GM12878 (cell line): ENCODE data around the gene MYCBPAP. TPM values are rescaled to one million over a fixed set of nuclear protein-coding genes. Genes with fewer than 3 reads are reported as not detected.

Experiments used
- ATAC-seq: fragments of 200-7000 bp; cut with Tn5 transposase; 3 replicates; pipeline ENCODE4 v1.9.1; 2020; ENCODE audit warnings: mild to moderate bottlenecking, moderate library complexity
- BruUV-seq: library from RNA; stranded (reverse); fragments of 400-500 nt; replicated peaks from 2 replicates; lab custom pipeline; 2021; lab: Mats Ljungman, UMichigan
- CTCF ChIA-PET: fragments of 300-600 bp; sonication (Branson Sonifier 250); formaldehyde crosslinking; extraction: SDS; loops from one replicate; lab custom pipeline; 2021; ENCODE audit warnings: inconsistent platforms; lab: Yijun Ruan, JAX
- POLR2A ChIA-PET: fragments of 350-600 bp; formaldehyde crosslinking; extraction: SDS; loops from one replicate; lab custom pipeline; 2021; ENCODE audit warnings: inconsistent platforms; lab: Charles Lee
- RAD21 ChIA-PET: fragments of 300-600 bp; sonication (Branson Sonifier 250); formaldehyde crosslinking; loops from one replicate; lab custom pipeline; 2023; ENCODE audit warnings: antibody characterized with exemption; ENCODE audit not compliant: unreplicated experiment; lab: Charles Lee
- SMC1A ChIA-PET: fragments of 300-600 bp; sonication (Branson Sonifier 250); formaldehyde crosslinking; loops from one replicate; lab custom pipeline; 2023; ENCODE audit not compliant: unreplicated experiment, uncharacterized antibody; lab: Charles Lee
- DNase-seq: peaks from one replicate; pipeline ENCODE4 v3.0.0-alpha.2; 2011; ENCODE audit warnings: low read depth, low spot score
- FAIRE-seq: peaks from 3 replicates; lab custom pipeline; 2011; peaks lifted over from hg19 to GRCh38; lab: Jason Lieb, UNC
- H2AFZ ChIP-seq: 2 replicates; pipeline ENCODE4 v1.6.0; 2011; ENCODE audit warnings: low read depth, low read length, control low read depth; ENCODE audit not compliant: control insufficient read depth
- H3K27ac ChIP-seq: 2 replicates; pipeline ENCODE4 v1.5.1; 2011; ENCODE audit warnings: control low read depth; ENCODE audit not compliant: control insufficient read depth, insufficient read depth
- H3K27me3 ChIP-seq, 2 experiments: replicated peaks in 1 of 2; 2 replicates each; pipeline versions ENCODE4 v1.6.0 to v1.6.1; 2011; ENCODE audit warnings: low read length in 1 of 2; ENCODE audit not compliant: control insufficient read depth in 2 of 2, insufficient read depth in 2 of 2
- H3K36me3 ChIP-seq, 2 experiments: 2 replicates each; pipeline ENCODE4 v1.5.1; 2011; ENCODE audit warnings: low read length in 1 of 2; ENCODE audit not compliant: control insufficient read depth in 2 of 2, insufficient read depth in 2 of 2
- H3K4me1 ChIP-seq: 2 replicates; pipeline ENCODE4 v1.6.1; 2011; ENCODE audit warnings: mild to moderate bottlenecking, low read length, moderate library complexity, mixed read lengths; ENCODE audit not compliant: control insufficient read depth, insufficient read depth
- H3K4me2 ChIP-seq: 2 replicates; pipeline ENCODE4 v1.6.0; 2011; ENCODE audit warnings: control low read depth; ENCODE audit not compliant: control insufficient read depth, insufficient read depth
- H3K4me3 ChIP-seq: fragments of 200-600 bp; sonication (generic); 2 replicates; pipeline ENCODE4 v1.5.1; 2016
- H3K79me2 ChIP-seq: 2 replicates; pipeline ENCODE4 v1.6.0; 2011; ENCODE audit warnings: low read length; ENCODE audit not compliant: control insufficient read depth, insufficient read depth
- H3K9ac ChIP-seq: 2 replicates; pipeline ENCODE4 v1.8.0; 2011; ENCODE audit warnings: low read length, control low read depth, mixed read lengths; ENCODE audit not compliant: control insufficient read depth, insufficient read depth
- H3K9me3 ChIP-seq: replicated peaks from 3 replicates; pipeline ENCODE4 v1.5.1; 2011; ENCODE audit warnings: mild to moderate bottlenecking, low read length; ENCODE audit not compliant: control insufficient read depth, insufficient read depth
- H4K20me1 ChIP-seq: 2 replicates; pipeline ENCODE4 v1.6.0; 2011; ENCODE audit not compliant: control insufficient read depth, insufficient read depth
- BCL11A ChIP-seq: IDR thresholded peaks from 2 replicates; pipeline ENCODE4 v1.6.1; 2011; ENCODE audit warnings: low read depth, low read length
- CBFB ChIP-seq: IDR thresholded peaks from 2 replicates; pipeline ENCODE4 v1.6.1; 2016; ENCODE audit warnings: antibody characterized with exemption, low read depth
- CBX3 ChIP-seq: fragments of 200-600 bp; sonication (generic); IDR thresholded peaks from 2 replicates; pipeline ENCODE4 v1.6.1; 2016; ENCODE audit warnings: low read depth, borderline replicate concordance
- CHD1 ChIP-seq: IDR thresholded peaks from 2 replicates; pipeline ENCODE4 v1.6.1; 2012; ENCODE audit warnings: low read depth, low read length, improper control_type of control experiment
- E2F8 ChIP-seq: fragments of 450-650 bp; IDR thresholded peaks from 2 replicates; pipeline ENCODE4 v1.6.1; 2018; ENCODE audit warnings: mild to moderate bottlenecking, low read depth, moderate library complexity; ENCODE audit not compliant: partially characterized antibody
- KLF5 ChIP-seq: fragments of 450-650 bp; IDR thresholded peaks from 2 replicates; pipeline ENCODE4 v1.6.1; 2014; ENCODE audit warnings: mild to moderate bottlenecking; ENCODE audit not compliant: partially characterized antibody
- MTA2 ChIP-seq: fragments of 450-650 bp; IDR thresholded peaks from 2 replicates; pipeline ENCODE4 v1.6.1; 2016; ENCODE audit warnings: low read depth, mild to moderate bottlenecking, moderate library complexity
- PKNOX1 ChIP-seq: fragments of 450-650 bp; IDR thresholded peaks from 2 replicates; pipeline ENCODE4 v1.6.1; 2016; ENCODE audit warnings: mild to moderate bottlenecking
- POLR2AphosphoS2 ChIP-seq: IDR thresholded peaks from 2 replicates; pipeline ENCODE4 v1.6.1; 2011; ENCODE audit warnings: low read depth, mild to moderate bottlenecking, low read length, improper control_type of control experiment, moderate library complexity
- POU2F2 ChIP-seq: IDR thresholded peaks from 3 replicates; pipeline ENCODE4 v1.6.1; 2011; ENCODE audit warnings: low read depth, mild to moderate bottlenecking, low read length, borderline replicate concordance
- RELB ChIP-seq: fragments of 450-650 bp; IDR thresholded peaks from 2 replicates; pipeline ENCODE4 v1.6.1; 2017; ENCODE audit warnings: low read depth, mild to moderate bottlenecking, moderate library complexity
- RUNX3 ChIP-seq: IDR thresholded peaks from 2 replicates; pipeline ENCODE4 v1.6.1; 2012; ENCODE audit warnings: low read length, inconsistent platforms
- SMARCA5 ChIP-seq: fragments of 450-650 bp; IDR thresholded peaks from 2 replicates; pipeline ENCODE4 v1.6.1; 2017; ENCODE audit warnings: mild to moderate bottlenecking
- WGBS: methylation state at CpG from one replicate; pipeline ENCODE4 v1.1.6; 2016; ENCODE audit warnings: low lambda C conversion rate; ENCODE audit not compliant: insufficient replicate concordance, insufficient coverage; ENCODE audit errors: missing lambda C conversion rate; 5-methylcytosine and 5-hydroxymethylcytosine counted together
- in situ Hi-C: fragments of 300-500 bp; cut with MboI; formaldehyde crosslinking; loops from 9 replicates; pipeline ENCODE4 v1.14.3; 2018; ENCODE audit warnings: mixed read lengths
- intact Hi-C: fragments of 100-400 bp; cut with micrococcal nuclease; formaldehyde crosslinking; loops from one replicate; pipeline ENCODE4 v1.14.2; 2022; ENCODE audit not compliant: unreplicated experiment
- polyA plus RNA-seq, 11 experiments: library from polyadenylated mRNA; depleted of rRNA in 4 of 11; unstranded in 6 of 11; stranded (reverse) in 5 of 11; fragments of >200 nt; fragmentation: Nextera tagmentation in 4 of 11; fragmentation: Illumina TruSeq in 1 of 11; extraction: Ambion mirVana in 4 of 11; extraction: Trizol in 1 of 11; gene quantifications; 1 replicate in 1 of 11; 2 replicates in 10 of 11; pipeline versions ENCODE4 v1.2.1 to v1.2.3, GENCODE V29; 2011 to 2016; ENCODE audit warnings: inconsistent platforms in 2 of 11, missing spikeins in 2 of 11, low read depth in 1 of 11
- total RNA-seq, 4 experiments: library from RNA; depleted of rRNA in 3 of 4; stranded (reverse); fragments of >200 nt in 3 of 4; fragmentation: Illumina TruSeq in 1 of 4; extraction: Trizol in 1 of 4; gene quantifications; 2 replicates each; pipeline versions ENCODE4 v1.2.1 to v1.2.3, GENCODE V29; 2013 to 2021

MYCBPAP gene
- total and polyA plus RNA-seq, 10 of the 15 experiments (the other 5 are each of a cell fraction or from before 2014, with no cell fraction given) = 0.23 to 2.7 (median 1.5) TPM

- no peaks in the 10 kb centered on the region for H3K79me2 ChIP-seq
- ChIA-PET SMC1A (interaction anchor here (1.6 kb wide), 1 partner anchor 49 kb away, joined by 6 read pairs; no protein-coding TSS in a partner anchor), POLR2A (no interaction called here)
- no peaks in the 10 kb centered on the region for H3K9me3 ChIP-seq
- no peak overlapping the region for H3K9ac ChIP-seq
- FAIRE-seq = no peak
- peaks cover 16 to 19% of the 10 kb centered on the region in 2 experiments for H3K27me3 ChIP-seq
- no peak for TF ChIP-seq SMARCA5
- TF ChIP-seq RELB = no peak
- TF ChIP-seq POLR2AphosphoS2 = no peak
- no peak for TF ChIP-seq RUNX3
- no peak for TF ChIP-seq KLF5
- TF ChIP-seq E2F8 = no peak
- TF ChIP-seq CHD1 = no peak
- TF ChIP-seq CBX3 = no peak
- no peak for TF ChIP-seq MTA2
- no peak for TF ChIP-seq PKNOX1
- TF ChIP-seq BCL11A = no peak
- TF ChIP-seq CBFB = no peak
- no peak for TF ChIP-seq POU2F2
- TF ChIP-seq, all 136 proteins: peak for 0
- Histone ChIP-seq H3K36me3 (no peaks in the 10 kb centered on the region), H2AFZ (no peak overlapping the region), H3K4me1 (no peaks in the 10 kb centered on the region), H3K4me3 (no peak overlapping the region), H4K20me1 (no peaks in the 10 kb centered on the region), H3K27ac (no peak overlapping the region), H3K4me2 (no peak overlapping the region)
- DNase-seq = no peak
- CTCF ChIA-PET = no interaction called here
- no peak for ATAC-seq
- intact Hi-C loops = no loop called here
- RAD21 ChIA-PET = no interaction called here
- BruUV-seq = no TSS peak
- WGBS = 0% methylated on average over 5 of the region's 5 CpGs
- in situ Hi-C loops = no loop called here
Observed at GRCh38 chr17:50533185-50533584, 24.9 kb downstream of the MYCBPAP start.
